NCI-H526 (cell line): Measurements from ENCODE around the gene PSG3.
"Not testable (repeated sequence)": the region's sequence is repeated elsewhere in the genome, so short reads cannot be mapped to it uniquely, and the experiment has no call there.

Experiments
- DNase-seq, 2 experiments: peaks; one replicate each; lab custom pipeline; 2025; lab: John Stamatoyannopoulos, UW

Gene PSG3

DNA sequence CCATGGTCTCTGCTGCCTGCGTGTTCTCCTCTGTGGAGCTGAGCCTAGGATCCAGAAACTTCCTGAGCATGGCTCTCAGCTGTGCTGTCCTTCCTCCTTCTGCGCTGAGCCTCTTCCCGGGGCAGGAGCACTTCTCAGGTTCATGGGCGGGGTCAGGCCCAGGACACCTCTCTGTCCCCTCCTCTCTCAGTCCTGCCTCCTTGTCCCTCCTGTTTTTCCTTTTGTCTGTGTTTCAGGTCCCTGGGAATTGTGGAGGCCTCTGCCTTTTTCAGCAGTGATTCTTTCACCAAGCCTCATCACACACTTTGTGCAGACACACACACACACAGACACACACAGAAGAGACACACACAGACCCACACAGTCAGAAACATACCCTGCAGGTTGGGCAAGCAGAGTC, at the start of gene PSG3:
TSS of gene PSG3 (minus strand) at position 101 of the 400 bp plus-strand sequence. CDS start at position 4, 97 bp downstream.
- not testable (repeated sequence) for DNase-seq

DNA sequence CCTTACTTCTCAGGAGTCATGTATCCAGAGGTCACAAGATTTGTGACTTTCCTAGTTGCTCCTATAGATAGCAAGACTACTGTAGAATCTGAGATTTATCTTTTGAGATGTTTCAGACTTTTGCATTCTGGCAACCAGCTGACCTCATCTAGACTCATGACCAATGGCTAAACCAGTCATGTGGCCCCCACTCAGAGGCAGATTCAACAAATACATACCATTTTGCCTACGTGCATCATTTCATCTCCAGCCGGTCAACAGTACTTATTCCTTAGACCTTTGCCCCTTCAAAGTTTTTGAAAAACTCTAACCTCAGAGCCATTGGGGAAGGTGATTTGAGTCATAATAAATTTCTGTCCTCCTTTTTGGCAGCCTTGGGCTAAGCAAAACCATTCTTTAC, 48.5 kb upstream of the PSG3 start:
- DNase-seq = not testable (repeated sequence)

GRCh38 chr19:42787766-42788165, 47.5 kb upstream of the PSG3 start:
- not testable (repeated sequence) for DNase-seq

GRCh38 chr19:42776750-42777612, 36.7 kb upstream of the PSG3 start:
- peak; percentile 25 to 86 for DNase-seq

DNA sequence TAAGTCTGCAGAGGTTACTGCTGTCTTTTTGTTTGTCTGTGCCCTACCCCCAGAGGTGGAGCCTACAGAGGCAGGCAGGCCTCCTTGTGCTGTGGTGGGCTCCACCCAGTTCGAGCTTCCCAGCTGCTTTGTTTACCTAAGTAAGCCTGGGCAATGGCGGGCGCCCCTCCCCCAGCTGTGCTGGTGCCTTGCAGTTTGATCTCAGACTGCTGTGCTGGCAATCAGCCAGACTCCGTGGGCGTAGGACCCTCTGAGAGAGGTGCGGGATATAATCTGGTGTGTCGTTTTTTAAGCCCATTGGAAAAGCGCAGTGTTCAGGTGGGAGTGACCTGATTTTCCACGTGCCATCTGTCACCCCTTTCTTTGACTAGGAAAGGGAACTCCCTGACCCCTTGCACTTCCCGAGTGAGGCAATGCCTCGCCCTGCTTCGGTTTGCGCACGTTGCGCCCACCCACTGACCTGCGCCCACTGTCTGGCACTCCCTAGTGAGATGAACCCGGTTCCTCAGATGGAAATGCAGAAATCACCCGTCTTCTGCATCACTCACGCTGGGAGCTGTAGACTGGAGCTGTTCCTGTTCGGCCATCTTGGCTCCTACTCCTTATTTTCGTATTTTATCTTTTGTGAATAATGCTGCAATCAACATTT, 34.4 kb upstream of the PSG3 start:
- peak in 1 of 2 experiments; percentile 25 for DNase-seq

DNA sequence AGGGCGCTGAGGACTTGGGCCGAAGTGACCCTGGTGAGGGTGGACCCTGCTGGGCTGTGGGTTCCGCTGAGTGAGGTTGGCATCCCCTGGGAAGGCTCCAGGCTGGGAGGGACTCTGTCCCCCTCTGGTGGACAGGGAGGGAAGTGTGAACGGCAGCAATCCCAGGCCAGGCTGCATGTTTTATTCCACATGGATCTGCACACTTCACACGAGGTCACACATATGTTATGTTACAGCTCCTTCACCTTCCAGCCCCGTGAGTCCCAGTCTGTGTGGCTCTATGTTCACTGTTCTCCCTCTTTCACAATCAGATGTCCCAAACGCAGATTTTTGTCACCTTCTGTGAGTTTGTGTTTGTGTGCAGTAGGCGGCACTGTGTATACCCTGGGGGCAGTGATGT, 27.0 kb upstream of the PSG3 start:
- DNase-seq = not testable (repeated sequence)

DNA sequence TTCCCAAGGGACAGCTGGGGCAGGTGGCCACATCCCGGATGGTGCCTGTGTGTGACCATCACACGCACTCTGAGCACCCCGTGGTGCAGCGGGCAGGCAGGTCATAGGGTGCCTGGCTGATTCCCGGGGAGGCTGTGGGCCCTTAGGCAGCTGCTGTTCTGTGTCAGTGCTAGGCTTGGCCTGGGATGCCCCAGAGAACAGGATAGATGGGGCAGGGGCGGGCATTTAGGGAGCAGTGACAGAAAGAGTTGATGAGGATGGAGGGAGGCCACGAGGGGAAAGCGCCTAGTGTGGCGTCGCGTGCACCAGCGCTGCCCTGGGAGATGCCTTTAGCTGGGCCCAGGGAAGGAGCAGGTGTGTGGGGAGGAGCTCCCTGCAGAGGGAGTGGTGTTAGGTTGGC, 26.6 kb upstream of the PSG3 start:
- DNase-seq = not testable (repeated sequence)

DNA sequence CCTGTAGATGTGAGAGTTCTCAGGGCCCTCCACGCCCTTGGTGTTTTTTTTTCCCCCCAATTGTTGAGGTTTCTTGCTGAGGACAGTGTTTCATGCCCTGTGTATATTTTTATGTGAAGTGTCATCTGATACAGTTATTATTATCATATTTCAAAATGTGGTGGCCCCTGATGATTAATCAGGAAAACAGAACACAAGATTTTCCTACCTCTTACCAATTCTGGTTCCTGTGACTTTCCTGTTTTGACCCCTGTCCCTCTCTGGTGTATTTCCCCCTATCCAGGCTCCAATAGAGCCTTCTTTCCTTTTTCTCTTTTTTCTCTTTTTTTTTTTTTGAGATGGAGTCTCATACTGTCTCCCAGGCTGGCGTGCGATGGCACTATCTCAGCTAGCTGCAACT, 24.6 kb upstream of the PSG3 start:
- DNase-seq = no peak

DNA sequence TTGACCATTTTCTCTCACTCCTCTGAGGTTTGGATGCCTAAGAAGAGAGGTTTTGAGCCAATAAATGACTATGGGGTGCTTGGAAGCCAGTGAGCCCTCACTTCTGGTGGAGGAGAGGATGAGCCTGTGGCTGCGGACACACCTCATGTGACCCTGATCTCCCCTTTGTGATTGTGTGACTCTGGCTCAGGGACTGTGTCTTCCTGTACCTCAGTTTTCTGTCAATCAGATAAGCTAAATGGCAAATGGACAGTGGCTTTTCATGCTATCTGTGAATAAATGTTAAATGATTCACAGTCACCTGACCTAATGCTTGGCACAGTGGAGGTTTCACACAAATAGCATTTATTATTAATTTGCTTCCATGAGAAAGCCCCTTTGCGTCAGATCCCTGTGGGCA, 22.5 kb upstream of the PSG3 start:
- no peak for DNase-seq

- DNase-seq = not testable (repeated sequence)
Observed at GRCh38 chr19:42761924-42762295, 21.6 kb upstream of the PSG3 start.

DNA sequence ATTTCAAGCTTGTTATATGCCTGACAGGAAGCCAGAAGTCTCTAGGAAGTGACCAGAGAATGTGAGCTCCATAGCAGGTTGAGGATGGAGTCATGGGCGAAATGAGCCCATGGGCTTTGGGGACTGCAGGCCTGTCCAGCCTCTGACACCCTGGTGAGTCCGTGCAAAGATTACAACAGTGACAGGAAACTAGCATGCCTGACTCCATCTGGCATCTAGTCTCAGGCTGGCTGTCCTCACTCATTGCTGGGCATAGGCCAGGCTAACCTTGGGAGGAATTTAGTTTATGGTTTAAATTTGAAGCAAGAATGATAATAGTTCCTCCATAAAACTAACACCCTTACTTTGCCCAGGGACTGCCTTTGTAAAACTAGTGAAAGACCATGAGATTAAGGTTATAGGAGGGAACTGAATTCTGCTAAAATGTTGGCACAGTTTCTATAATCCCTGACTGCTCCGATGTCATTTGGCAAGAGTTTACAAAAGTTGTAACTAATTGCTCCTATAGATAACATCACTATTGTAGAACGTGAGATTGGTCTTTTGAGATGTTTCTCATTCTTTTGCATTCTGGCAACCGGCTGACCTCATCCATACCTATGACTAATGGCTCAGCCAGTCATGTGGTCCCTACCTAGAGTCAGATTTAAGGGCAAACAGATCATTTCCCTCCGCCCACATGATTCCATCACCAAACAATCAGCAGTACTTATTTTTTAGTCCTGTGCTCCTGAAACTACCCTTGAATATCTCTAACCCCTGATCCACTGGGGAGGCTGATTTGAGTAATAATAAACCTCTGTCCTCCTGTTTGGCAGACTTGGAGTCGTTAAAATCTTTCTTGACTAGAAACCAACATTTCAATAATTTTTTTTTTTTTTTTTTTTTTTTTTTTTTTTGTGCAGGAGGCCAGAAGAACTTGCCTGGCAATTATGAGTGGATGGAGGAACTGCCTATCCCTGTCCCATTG, 21.0 kb upstream of the PSG3 start:
- not testable (repeated sequence) for DNase-seq

DNA sequence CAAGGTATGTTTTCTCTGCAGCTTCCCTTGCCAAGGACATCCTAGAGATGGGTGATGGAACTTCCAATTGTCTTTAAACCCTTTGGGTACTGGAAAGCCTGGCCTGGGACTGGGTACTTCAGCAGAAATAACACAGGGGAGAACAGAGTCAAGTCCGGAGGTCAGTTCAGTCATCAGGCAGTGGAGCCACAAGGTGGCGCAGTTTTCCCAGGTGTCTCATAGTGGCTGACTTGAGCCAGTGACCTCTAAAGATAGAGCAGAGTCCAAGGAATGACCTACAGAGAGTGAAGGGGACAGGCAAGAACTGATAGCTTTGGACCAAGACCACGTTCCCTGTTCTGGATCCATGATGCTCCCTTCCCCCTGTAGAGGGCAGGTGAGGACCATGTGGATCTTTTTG, 18.4 kb upstream of the PSG3 start:
- DNase-seq = peak; percentile 6 to 22

DNA sequence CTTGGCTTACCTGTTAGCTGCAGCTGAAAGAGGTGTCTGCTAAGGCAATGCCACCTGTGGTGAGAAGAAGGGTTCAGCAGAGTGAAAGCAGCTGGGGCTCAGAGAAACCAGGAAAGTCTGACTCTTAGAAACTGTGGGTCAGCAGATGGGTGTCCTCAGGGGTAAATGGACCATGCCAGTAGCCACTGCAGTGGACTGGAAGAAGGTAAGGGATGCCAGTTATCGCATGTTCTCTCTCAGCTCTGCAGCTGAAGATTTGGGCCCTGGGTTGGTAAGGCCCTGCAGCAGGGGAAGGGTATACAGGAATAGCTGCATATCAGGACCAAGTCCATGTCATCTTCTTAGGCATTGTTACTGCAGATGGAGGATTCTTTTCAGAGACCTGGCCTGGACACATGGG, 12.0 kb upstream of the PSG3 start:
- not testable (repeated sequence) for DNase-seq

- DNase-seq = peak in 1 of 2 experiments; percentile 23
Observed at GRCh38 chr19:42741726-42742607, 1.7 kb upstream of the PSG3 start.

GRCh38 chr19:42737581-42738011, 2.7 kb downstream of the PSG3 start:
- DNase-seq = not testable (repeated sequence)

DNA sequence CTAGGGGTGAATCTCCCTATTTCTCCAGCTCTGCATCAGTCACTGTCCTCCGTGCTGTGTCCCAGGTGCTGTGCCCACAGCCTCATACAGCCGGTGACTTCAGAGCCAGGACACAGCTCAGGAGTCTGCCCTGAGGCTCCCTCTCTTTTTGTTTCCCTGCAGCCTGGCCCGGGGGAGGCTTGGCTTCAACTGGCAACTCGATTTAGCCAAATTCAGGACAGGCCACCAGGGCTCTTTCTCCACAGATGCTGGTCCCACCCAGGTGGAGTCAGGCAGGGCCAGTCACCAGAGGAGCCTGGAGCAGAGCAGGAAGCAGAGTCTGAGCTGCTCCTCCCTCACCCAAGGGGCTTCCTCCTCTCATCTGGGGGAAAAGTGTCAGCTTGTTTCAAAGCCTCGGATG, 11.9 kb downstream of the PSG3 start:
- not testable (repeated sequence) for DNase-seq

- DNase-seq = not testable (repeated sequence)
Observed at GRCh38 chr19:42714000-42714399, 26.3 kb downstream of the PSG3 start.

DNA sequence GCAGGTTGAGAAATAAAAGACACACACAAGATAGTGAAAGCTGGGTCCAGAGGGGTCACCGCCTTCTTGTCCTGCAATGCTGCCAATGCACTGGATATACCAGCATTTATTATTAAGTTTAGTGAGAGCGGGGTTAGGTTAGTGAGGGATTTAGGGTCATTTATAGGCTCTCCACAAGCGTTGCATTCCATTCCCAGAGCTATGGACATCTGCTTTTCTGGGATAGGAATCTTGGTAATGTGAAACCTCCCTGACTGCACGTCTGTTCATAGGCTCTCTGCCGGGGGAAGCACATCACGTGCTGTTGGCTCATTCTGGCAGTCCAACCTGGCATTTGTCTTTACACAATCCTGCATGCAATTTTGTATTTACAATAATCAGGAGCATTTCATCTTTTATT, 27.5 kb downstream of the PSG3 start:
- not testable (repeated sequence) for DNase-seq

DNA sequence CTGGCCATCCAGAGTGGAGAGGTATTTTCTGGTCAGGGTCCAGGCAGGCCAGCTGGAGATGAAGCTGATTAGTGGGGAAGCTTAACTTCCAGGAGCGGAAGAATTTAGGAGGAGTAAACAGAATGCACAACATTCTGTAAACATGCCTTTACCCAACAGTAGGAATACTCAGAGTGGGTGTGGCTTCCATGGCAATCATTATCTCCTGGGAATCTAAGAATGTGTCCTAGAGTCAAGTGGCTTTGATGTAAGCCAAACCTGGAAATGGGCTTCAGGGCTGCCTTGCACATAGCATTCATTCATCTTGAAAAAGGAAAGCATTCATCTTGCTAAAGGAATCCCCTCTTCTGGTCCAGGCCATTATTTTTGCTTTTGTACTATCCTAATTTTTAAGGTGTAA, 29.3 kb downstream of the PSG3 start:
- DNase-seq = not testable (repeated sequence)

DNA sequence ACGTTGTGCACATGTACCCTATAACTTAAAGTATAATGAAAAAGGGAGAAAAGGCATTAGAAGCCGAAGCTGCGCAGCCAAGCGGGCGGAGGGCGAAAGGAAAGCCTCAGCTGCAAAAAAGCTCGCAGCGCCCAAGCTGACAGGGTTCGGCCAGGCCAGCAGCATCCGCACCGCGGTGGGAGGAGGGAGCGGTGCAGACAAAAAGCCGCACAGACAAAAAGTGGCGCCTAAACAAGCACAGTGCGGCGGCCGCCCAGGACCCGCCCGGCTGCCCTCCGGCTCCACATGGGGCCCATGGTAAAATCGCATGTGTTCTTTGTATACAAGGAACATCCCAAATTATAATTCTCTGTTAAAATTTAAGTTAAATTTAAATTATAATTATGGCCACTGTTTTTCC, 42.4 kb downstream of the PSG3 start:
- no peak for DNase-seq
